GM12892 (cell line): ENCODE measurements around the gene SULF2.

ENCODE experiments used
- POLR2A ChIP-seq: IDR thresholded peaks from 2 replicates; pipeline ENCODE4 v1.6.1; 2011; ENCODE audit warnings: low read depth, low read length, control low read depth
- POLR2AphosphoS5 ChIP-seq: IDR thresholded peaks from 2 replicates; pipeline ENCODE4 v1.6.1; 2011; ENCODE audit warnings: low read depth, low read length, control low read depth
- TAF1 ChIP-seq: IDR thresholded peaks from 2 replicates; pipeline ENCODE4 v1.6.1; 2011; ENCODE audit warnings: low read depth, mild to moderate bottlenecking, control low read depth, low read length, borderline replicate concordance

GRCh38 chr20:47754946-47755652, 30.2 kb downstream of the SULF2 start:
- TF ChIP-seq POLR2A (no peak), TAF1 (no peak), POLR2AphosphoS5 (no peak)
